ENCODE results near the gene MORN1.

DNA sequence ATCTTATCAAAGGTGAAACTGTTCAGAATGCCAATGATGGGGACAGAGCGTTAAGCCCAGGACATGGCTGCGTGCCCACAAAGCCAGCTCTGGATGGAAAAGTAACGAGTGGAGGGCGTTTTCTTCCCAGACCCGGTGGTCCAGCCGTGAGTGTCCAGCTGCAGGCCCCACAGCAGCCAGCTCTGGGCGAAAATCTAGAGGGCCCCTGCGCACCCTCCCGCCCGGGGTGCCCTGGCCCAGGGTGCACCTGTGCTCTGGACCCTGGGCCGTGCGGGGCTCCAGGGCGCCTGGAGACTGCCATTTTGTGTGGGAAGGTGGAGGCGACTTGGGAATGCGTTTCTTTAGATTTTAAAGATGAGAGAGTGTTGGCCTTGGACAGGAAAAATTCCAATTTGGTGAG is 104.4 kb downstream of the MORN1 start:
- TF ChIP-seq, protein P1, sequence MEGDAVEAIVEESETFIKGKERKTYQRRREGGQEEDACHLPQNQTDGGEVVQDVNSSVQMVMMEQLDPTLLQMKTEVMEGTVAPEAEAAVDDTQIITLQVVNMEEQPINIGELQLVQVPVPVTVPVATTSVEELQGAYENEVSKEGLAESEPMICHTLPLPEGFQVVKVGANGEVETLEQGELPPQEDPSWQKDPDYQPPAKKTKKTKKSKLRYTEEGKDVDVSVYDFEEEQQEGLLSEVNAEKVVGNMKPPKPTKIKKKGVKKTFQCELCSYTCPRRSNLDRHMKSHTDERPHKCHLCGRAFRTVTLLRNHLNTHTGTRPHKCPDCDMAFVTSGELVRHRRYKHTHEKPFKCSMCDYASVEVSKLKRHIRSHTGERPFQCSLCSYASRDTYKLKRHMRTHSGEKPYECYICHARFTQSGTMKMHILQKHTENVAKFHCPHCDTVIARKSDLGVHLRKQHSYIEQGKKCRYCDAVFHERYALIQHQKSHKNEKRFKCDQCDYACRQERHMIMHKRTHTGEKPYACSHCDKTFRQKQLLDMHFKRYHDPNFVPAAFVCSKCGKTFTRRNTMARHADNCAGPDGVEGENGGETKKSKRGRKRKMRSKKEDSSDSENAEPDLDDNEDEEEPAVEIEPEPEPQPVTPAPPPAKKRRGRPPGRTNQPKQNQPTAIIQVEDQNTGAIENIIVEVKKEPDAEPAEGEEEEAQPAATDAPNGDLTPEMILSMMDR (conservative IDR thresholded peaks at IDR 0.05) = no peak
- TF ChIP-seq EZH2 (IDR thresholded peaks at IDR 0.05; ENCODE audit: low read depth) = no peak
